HG02610 (cell line): ENCODE data around the gene MMRN1.
A peak's percentile ranks its signal among the peaks of the same experiment; 100 is the strongest.

Source experiments
- ATAC-seq: cut with Tn5 transposase; IDR thresholded peaks from one replicate; pipeline ENCODE4 v1.9.1; 2021; ENCODE audit warnings: mild to moderate bottlenecking, moderate library complexity; ENCODE audit not compliant: unreplicated experiment

The MMRN1 gene

DNA sequence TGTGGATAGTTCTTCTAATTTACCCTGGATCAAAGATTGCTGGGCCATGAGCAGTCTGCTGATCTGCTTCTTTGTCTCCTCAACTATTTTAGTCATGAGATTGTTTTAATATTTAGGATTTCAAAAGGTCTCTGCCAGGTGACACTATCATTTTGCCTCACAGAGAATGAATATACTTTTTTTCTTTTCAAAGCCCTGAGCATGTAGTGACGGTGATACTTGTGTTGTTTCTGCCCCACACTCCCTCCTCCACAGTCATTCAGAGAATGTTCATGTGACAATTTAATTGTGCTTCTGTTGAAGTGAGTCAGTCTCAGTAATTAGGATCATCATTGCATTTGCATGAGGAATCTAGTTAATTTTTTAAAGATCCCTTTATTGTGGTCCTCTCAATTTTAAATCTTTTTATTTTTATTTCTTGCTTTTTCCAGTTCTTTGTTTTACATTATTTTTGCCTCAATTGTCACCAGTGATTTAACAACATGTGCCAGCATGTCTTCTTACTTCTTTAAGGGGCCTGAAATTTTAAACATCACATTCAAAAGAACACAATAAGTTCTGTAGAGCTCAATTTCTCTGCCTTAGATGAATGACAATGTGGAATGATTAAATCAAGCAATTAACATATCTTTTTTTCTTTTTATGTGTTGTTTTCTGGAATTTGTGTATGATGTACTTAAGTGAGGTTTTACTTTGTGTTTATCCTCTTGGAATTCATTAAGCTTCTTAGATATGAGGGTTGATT lies 12.3 kb downstream of the MMRN1 start:
- ATAC-seq: no peak

DNA sequence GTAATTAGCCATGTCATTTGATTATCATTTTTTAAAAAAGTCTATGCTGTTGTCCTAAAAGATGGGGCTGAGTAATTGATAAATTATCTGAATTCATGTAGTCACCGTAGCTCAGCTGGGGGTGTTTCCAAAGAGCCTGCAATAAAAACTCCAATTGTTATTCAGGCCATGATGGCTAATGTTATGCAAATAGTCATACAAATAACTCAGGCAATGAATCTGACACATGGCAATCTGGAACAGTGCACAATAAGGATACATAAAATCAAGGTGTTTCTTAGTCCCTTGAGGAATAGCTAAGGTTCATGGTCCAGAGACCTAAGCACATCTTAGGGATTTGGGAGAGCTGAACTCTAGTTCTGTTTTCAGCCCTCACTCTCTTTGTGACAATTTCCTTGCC lies 15.2 kb downstream of the MMRN1 start:
- ATAC-seq: no peak

DNA sequence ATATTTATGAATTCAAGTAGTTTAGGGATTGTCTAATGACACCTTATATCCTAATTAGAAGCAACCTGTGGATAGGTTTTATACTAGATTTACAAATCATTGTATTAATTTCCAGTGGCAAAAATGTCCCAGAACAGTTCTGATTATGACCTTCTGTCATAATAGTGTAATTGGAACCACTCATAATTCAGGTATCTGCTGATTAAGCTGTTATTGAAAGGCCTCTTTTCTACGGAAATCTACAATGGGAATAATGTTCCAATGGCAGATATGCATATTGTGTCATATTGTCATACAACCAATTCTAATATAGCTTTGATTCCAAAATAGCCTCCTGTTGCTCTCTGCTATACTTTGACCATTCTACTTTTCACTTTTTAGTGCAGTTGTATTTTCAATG lies 19.0 kb downstream of the MMRN1 start:
- no peak for ATAC-seq

DNA sequence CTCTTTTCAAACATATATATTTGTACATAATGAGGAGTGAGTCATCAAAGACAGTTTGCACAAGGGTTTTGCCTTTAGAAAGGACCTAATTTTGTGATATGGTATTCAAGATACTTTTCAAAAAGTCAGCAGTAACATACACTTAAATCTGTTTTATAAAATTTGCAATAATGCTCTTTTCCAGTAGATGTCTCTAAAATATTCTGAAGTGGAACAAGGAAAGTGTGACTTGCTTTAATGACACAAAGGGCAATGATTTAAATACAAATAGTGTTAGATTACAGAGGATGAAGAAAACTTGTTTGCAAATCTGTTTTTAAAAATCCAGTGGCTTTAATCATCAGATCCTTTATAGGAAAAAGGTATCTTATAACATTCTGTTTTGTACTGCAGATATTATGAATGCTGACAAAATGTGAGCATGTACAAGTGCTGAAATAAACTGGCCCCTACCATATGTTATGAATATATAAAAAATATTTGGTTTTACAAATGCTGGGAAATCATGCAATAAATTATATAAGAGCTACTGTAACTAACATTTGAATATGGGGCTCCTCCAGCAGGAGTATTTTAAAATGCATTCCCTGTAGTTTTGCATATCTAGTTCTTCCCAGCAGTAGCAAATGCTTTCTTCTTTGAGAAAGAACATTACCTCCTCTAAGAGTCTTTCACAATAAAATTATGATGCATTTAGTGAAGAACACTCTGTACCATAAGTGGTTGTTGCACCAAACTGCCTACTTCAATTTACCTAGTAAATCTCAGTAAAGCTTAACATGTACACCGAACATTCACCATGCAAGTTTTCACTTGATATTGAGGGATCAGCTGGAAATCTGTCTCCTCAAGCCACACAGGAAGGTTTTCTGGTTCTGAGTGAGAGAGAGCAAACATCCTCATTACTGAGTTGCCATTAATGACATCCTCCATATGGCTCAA lies 20.2 kb downstream of the MMRN1 start:
- no peak for ATAC-seq

DNA sequence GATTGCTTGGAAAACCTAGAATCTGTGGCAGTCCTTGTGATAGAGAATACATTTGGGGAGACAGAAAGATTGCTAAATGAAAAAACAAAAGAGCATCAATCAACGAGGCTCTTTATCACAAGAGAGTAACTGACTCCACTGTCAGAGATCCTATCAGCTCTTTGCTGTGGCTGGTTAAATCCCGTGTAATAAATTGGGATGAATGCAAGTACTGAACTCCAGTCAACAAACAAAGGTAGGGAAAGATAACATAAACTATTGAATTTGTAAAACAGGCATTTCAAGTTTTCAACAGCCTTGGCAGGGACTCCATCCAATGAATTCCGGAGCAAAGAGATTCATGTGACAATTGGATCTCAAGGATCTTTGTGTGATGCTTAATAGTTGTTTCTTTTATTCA lies 21.3 kb downstream of the MMRN1 start:
- no peak for ATAC-seq

DNA sequence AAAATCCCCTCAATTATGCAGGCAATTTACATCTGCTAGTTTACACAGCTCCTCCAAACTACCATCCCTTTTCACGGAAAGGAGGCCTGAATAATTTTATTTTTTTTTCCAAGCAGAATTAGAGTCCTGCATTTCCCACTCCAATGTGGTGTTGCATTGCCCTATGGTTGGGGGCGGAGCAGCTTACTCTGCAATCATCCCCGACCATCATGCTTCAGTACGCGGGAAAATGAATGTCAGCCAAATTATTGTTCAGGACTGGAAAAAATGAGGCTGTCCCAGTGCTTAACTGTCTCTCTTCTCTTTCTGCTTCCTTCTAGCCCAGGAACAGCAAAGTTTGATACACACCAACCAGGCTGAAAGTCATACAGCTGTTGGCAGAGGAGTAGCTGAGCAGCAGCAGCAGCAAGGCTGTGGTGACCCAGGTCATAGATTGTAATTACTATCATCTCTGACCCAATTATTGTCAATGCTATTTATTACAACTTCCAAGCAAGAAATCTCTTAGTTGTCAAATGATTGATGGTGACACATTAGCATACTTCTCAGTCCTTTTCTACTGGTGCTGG lies 28.3 kb downstream of the MMRN1 start:
- no peak for ATAC-seq

DNA sequence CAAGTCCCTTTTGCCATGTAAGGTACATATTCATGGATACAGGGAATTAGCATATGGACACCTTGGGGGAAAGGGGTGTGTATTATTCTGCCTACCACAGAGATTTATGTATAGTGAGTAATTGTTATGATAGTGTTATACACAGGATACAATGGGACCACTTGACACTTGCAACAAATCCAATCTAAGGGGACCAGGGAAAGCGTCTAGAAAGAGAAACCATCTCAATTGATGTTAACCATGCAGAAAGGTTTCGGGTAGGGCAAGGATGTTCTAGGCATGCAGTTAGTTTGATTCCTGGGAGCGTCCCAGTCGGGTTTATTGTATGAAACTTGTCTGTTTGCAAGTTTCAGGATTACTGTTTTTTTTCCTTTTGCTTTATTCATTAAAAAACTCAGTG lies 34.2 kb downstream of the MMRN1 start:
- ATAC-seq: no peak

DNA sequence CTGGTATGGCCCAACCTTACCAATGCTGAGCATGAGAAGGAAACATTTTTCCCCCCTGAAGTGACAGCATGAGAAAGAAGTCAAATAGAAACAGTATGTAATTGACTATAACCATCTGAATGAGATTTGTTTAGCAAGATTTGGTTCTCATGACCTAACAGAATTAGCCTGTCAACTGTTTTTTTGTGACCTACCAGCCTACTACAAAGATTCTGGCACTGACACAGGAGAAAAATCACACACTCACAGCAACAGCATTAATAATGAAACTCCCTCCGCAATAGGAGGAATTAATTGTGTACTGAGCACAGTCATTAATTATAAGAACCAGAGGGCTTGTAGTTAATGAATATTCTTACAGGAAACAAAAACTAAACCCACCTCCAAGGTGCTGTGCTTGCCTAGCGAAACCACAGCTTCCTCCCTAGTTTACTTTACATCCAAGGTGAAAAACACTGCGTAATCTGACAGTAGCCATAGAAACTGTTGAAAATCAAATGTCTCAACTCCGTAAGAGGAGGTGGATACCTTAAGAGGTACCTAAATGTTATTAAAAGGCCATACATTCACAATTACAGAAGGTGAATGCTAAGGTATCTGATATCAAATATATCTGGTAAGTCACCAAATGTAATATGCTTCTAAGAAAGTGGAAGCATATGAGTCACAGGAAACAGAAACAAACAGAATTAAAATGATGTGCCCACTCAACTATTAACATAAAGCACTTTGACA lies 34.9 kb downstream of the MMRN1 start:
- ATAC-seq: peak; percentile 66

DNA sequence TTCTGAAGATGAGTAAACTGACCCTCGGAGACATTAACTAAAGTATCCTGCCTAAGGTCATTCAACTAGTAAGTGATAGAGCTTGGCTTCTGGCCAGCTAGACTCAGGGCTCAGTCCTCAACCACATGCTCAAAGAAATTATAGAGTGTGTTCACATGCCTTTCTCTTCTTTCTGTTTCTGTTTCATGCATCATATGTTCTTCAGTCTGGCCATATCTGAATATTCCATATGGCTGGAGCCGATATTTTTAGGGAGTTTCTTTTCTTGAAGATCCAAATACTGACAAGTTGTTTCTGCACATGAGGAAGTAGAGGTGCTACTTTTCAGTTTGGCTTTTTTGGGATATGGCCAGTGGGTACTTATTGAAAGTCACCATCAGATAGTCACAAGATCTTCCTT lies 44.9 kb downstream of the MMRN1 start:
- no peak for ATAC-seq

DNA sequence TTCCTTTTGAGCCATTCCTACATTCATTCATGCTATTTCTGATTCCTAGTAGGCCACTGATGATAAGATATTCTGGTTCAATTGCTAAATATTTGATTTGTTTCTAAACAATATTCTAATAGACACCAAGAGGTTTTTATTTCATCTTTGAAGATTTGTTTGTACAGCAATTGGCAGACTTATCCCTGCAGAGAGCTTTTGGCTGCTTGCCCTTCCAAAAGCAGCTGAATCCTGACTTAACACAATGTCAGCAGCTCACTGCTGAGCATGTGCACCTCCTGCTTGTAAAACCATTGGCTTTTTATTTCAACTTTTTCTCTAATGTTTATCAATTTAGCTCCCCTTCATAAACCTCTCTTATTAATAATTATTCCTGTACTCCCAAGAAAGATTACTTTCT lies 45.3 kb downstream of the MMRN1 start:
- ATAC-seq: no peak

DNA sequence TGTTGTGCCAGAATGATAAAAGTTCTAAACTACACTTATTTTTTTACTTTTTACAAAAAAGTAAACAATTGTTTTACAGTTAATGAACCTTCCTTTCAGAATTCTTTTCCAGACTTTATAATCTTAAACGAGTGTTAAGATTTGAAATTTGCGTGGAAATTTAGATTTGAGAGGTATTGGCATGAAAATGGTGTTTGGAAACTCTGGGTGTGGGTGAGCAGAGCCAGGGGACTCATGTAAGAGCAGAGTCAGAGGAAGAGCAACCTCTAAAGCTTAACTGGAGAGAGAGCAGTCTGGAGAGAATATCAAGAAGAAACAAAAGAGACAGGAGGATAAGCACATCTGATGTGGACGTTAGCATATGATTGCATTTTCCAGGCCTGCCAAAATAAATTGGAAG lies 48.2 kb downstream of the MMRN1 start:
- ATAC-seq: no peak

DNA sequence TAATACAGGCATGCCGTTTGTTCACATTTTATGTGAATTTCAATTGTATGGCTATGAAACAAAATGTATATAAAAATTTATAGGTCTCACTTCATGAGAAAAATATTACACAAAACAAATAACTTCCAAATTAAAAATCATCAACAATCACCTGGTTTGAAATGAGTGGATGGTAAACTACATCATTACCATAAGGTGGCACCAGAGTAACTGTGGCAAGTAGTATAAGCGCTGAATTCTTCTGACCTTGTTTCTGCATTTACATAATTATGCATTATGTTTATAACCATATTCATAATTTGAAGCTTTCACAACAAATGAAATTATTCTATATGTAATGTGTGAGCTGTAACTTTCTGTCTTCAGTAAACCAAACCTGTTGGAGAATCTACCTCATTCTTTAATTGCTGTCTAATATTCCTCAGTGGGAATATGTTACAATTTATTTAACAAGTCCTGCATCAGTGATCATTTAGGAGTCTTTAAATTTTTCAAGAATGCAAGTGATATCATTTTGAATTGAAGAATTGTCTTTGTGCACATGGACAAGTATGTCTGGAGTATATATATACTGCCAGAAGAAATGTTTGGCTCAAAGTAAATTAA lies 55.2 kb downstream of the MMRN1 start:
- ATAC-seq: no peak

DNA sequence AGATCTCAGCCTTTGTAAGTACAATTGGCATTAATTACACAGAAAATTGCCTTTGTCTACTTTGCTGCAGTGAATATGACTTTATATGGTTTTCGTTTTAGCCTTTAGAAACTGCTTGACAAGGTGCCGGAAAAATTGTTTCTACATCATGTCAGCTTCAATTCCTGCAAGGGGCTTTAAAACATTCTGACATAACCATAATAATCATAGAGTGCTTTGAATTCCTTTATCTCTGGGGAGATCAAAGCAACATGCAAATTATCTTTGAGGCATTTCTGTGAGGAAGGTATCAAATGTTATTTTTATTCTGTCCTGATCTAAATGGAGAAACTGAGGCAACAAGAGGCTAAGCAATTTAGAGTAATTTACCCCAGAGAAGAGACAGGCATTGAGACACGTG lies 57.8 kb downstream of the MMRN1 start:
- ATAC-seq: no peak

DNA sequence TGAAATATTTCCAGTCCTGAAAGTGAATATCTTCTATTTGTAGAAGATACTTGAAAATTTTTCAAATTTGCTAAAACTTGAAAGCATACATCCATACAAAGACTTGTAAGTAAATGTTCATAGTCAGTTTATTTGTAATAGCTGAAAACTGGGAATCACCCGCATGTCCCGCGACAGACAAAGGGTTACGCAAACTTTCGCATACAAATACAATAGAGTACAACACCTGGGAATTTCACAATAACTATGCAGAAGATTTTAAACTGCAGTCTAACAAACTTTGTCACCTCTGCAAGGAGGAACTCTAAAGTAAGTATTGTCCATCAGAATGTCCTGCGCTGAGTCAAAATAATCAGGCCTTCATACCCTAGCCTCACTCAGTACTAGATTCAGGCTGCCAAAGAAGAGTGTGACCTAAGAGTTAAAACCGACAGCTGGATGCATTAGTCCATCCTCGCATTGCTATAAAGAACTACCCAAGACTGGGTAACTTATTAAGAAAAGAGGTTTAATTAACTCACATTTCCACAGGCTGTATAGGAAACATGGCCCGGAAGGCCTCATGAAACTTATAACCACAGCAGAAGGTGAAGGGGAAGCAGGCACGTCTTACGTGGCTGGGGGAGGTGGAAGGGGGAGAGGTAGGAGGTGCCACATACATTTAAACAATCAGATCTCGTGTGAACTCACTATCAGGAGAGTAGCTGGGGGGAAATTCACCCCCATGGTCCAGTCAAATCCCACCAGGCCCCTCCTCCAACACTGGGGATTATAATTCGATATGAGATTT lies 60.4 kb downstream of the MMRN1 start:
- no peak for ATAC-seq

DNA sequence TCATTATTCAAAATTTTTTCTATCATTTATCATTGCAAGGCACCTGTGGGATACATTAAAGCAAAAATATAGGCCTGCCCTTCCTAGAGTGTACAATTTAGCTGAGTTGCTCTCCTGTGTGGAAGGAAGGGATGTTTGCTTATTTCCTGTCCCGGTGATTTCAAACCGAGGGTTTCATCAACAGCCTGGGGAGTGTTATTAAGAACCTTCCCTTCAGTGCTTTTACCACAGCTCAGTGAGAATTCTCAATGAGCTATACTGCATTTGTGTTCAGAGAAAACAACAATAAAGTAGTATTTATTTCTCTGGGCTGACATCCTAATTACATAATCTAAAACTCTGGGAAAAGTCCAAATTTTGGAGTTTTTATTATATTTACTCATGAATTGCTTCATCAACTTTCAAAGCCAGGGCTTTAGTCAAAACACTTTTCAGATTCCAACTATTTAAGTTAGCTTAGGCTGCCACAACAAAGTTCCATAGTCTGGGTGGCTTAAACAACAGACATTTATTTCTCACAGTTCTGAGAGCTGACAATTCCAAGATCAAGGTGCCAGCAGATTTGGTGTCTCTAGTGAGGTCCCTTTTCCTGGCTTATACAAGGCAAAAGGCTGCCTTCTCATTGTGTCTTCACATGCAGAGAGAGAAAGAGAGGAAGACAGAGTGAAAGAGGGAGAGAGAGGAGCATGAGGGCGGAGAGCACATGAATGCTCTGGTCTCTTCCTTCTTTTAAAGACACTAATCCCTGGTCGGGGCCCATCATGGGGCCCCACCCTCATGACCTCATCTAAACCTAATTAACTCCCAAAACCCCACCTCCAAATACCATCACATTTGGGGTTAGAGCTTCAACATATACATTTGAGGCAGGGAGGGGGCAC lies 62.6 kb downstream of the MMRN1 start:
- no peak for ATAC-seq

DNA sequence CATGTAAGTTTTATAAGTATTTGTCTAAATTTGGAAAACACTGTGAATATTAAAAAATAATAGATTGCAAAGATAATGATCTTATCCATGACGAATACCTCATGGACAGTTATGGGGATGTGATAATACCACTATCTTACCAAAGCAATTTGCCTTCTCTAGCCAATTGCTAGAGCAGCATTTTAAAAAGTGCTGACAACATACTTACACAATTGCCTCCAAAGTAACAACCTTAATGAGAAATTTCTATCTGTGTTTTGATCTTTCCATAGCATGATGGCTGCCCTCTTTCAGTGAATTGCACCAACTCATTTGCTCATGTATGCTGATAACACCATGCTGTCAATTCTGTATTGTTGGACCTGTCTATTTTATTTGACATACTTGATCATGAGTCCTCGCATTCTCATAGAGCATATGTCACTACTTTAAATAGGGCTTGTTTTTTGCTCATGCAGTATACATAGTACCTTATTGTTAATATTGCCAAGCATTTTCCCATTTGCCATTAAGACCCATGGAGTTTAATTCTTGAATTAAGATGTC lies 87.2 kb downstream of the MMRN1 start:
- no peak for ATAC-seq

DNA sequence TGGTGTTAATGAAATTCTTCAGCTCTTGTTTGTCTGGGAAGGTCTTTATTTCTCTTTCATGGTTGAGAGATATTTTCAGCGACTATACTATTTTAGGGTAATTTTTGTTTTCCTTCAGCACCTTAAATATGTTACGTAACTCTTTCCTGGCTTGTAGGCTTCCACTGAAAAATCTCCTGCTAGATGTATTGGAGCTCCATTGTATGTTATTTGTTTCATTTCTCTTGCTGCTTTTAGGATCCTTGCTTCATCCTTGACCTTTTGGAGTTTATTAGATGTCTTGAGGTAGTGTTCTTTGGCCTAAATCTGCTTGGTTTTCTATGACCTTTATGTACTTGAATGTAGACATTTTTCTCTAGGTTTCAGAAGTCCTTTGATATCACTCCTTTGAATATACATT lies 93.6 kb downstream of the MMRN1 start:
- ATAC-seq: no peak

DNA sequence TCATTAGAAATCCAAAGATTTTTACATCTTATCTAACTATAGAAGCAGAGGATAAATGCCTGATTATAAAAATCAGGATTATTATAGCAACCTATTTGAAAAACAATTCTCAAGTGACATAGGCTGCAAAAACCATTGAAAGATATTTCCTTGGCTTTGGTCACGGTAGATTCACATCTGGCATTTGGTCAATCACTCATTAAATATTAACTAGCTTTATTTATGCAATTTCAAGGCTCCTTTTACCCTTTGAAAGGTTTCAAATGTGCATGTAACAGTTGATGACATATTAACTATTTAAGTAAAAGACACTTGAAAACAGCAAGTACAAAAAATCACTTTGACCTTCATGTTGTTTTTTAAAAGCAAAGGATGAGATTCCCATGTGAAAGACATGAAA lies 98.1 kb downstream of the MMRN1 start:
- ATAC-seq: no peak
